ENCODE measurements around the gene PFDN6.
A peak's percentile ranks its signal among the peaks of the same experiment; 100 is the strongest.

PFDN6 gene

GRCh38 chr6:33288921-33289783 lies at the start of gene PFDN6, which contains the start of gene WDR46:
PFDN6 (plus strand) TSS chr6:33289601; CDS start chr6:33289857, 256 bp downstream.
WDR46 (minus strand) TSS chr6:33289239; CDS start chr6:33289170, 69 bp downstream.
- peak; percentile 95 for ATAC-seq (ENCODE audit: low read depth)
- Histone ChIP-seq H3K36me3 (ENCODE audit: low read depth) (peaks cover 59% of the 10 kb centered on the region), H3K27me3 (ENCODE audit: insufficient read depth, poor library complexity, severe bottlenecking) (no peaks in the 10 kb centered on the region), H3K9me3 (ENCODE audit: severe bottlenecking) (no peaks in the 10 kb centered on the region), H3K4me3 (ENCODE audit: severe bottlenecking) (peak within 1 kb of the TSS; percentile 76), H3K4me1 (ENCODE audit: insufficient read depth, poor library complexity, severe bottlenecking) (no peaks in the 10 kb centered on the region), H3K27ac (ENCODE audit: poor library complexity, severe bottlenecking) (peak within 1 kb of the TSS; percentile 23)
- no peak for DNase-seq (ENCODE audit: low spot score)
- no peak for TF ChIP-seq CTCF (IDR thresholded peaks at IDR 0.05; ENCODE audit: poor library complexity, severe bottlenecking)

GRCh38 chr6:33241968-33242367 lies 47.4 kb upstream of the PFDN6 start:
- no peak for ATAC-seq (ENCODE audit: low read depth)
- no peak for DNase-seq (ENCODE audit: low spot score)
- no peaks in the 10 kb centered on the region for H3K4me1 ChIP-seq (ENCODE audit: insufficient read depth, poor library complexity, severe bottlenecking)
- no peaks in the 10 kb centered on the region for H3K27me3 ChIP-seq (ENCODE audit: insufficient read depth, poor library complexity, severe bottlenecking)
- H3K4me3 ChIP-seq (ENCODE audit: severe bottlenecking), result no peak overlapping the region
- H3K27ac ChIP-seq (ENCODE audit: poor library complexity, severe bottlenecking), result no peak overlapping the region
- H3K9me3 ChIP-seq (ENCODE audit: severe bottlenecking), result no peaks in the 10 kb centered on the region
- no peaks in the 10 kb centered on the region for H3K36me3 ChIP-seq (ENCODE audit: low read depth)
- TF ChIP-seq CTCF (IDR thresholded peaks at IDR 0.05; ENCODE audit: poor library complexity, severe bottlenecking), result no peak

GRCh38 chr6:33243476-33243875 lies 45.9 kb upstream of the PFDN6 start:
- Histone ChIP-seq H3K36me3 (ENCODE audit: low read depth) (no peaks in the 10 kb centered on the region), H3K27me3 (ENCODE audit: insufficient read depth, poor library complexity, severe bottlenecking) (no peaks in the 10 kb centered on the region), H3K27ac (ENCODE audit: poor library complexity, severe bottlenecking) (no peak overlapping the region), H3K9me3 (ENCODE audit: severe bottlenecking) (no peaks in the 10 kb centered on the region), H3K4me1 (ENCODE audit: insufficient read depth, poor library complexity, severe bottlenecking) (no peaks in the 10 kb centered on the region), H3K4me3 (ENCODE audit: severe bottlenecking) (no peak overlapping the region)
- ATAC-seq (ENCODE audit: low read depth) (no peak), DNase-seq (ENCODE audit: low spot score) (no peak)
- TF ChIP-seq CTCF (IDR thresholded peaks at IDR 0.05; ENCODE audit: poor library complexity, severe bottlenecking), result no peak

- peaks cover 10% of the 10 kb centered on the region for H3K4me1 ChIP-seq (ENCODE audit: insufficient read depth, poor library complexity, severe bottlenecking)
- H3K27me3 ChIP-seq (ENCODE audit: insufficient read depth, poor library complexity, severe bottlenecking), result no peaks in the 10 kb centered on the region
- H3K36me3 ChIP-seq (ENCODE audit: low read depth), result peaks cover 8% of the 10 kb centered on the region; the same call in 1 of the 2 replicates
- no peaks in the 10 kb centered on the region for H3K9me3 ChIP-seq (ENCODE audit: severe bottlenecking)
- DNase-seq (ENCODE audit: low spot score) (peak; percentile 79), ATAC-seq (ENCODE audit: low read depth) (peak; percentile 41)
- H3K27ac ChIP-seq (ENCODE audit: poor library complexity, severe bottlenecking), result peak overlapping the region; percentile 83
- peak overlapping the region; percentile 38 for H3K4me3 ChIP-seq (ENCODE audit: severe bottlenecking)
- TF ChIP-seq CTCF (IDR thresholded peaks at IDR 0.05; ENCODE audit: poor library complexity, severe bottlenecking), result peak; percentile 92
Observed at GRCh38 chr6:33247977-33248642, 41.3 kb upstream of the PFDN6 start.
